ENCODE results near the gene SHROOM1. TPM values are rescaled to one million over a fixed set of nuclear protein-coding genes. Genes with fewer than 3 reads are reported as not detected.

SHROOM1 gene
- total and polyA plus RNA-seq, 2 experiments from 2014 or later = 2.5 to 5.4 TPM

- Histone ChIP-seq H3K27ac (ENCODE audit: low read depth) (no peak overlapping the region), H3K79me2 (replicated peaks; ENCODE audit: insufficient read depth) (no peaks in the 10 kb centered on the region), H2AFZ (peak overlapping the region; percentile 90), H3F3A (replicated peaks; ENCODE audit: low read depth) (peaks cover 27% of the 10 kb centered on the region), H3K4me2 (peak overlapping the region; percentile 83), H3K4me1 (ENCODE audit: insufficient read depth) (peaks cover 9% of the 10 kb centered on the region), H3K9me2 (ENCODE audit: insufficient read depth) (no peaks in the 10 kb centered on the region), H3K36me3 (ENCODE audit: insufficient read depth) (no peaks in the 10 kb centered on the region), H4K20me1 (replicated peaks; ENCODE audit: insufficient read depth) (no peaks in the 10 kb centered on the region), H3K4me3 (peak overlapping the region; percentile 61), H3K27me3 (ENCODE audit: insufficient read depth) (peaks cover 86% of the 10 kb centered on the region)
- ATAC-seq = no peak
- Mint-ChIP-seq H3K4me1 (peaks cover 14% of the 10 kb centered on the region), H3K4me3 (peak overlapping the region; percentile 63), H3K27ac (no peak overlapping the region), H3K36me3 (ENCODE audit: low read depth) (peaks cover 3% of the 10 kb centered on the region), H3K9me3 (no peaks in the 10 kb centered on the region), H3K27me3 (ENCODE audit: insufficient read depth, low read depth, poor library complexity) (peaks cover 61% of the 10 kb centered on the region)
- peak; percentile 26 for DNase-seq (ENCODE audit: low spot score)
- no peak for TF ChIP-seq STAT1 (IDR thresholded peaks at IDR 0.05; ENCODE audit: unreplicated experiment)
- no peak for TF ChIP-seq EZH2 (IDR thresholded peaks at IDR 0.05; ENCODE audit: low read depth, unreplicated experiment)
- TF ChIP-seq REST (IDR thresholded peaks at IDR 0.05; ENCODE audit: unreplicated experiment) = no peak
- TF ChIP-seq CREB1 (CRISPR knock-in tag; IDR thresholded peaks at IDR 0.05; ENCODE audit: low read depth) = no peak
These were observed 3.9 kb downstream of the SHROOM1 start for GRCh38 chr5:132826424-132827082.

- Histone ChIP-seq H3K4me2 (peak overlapping the region; percentile 83), H3K4me3 (peak overlapping the region; percentile 61), H3K36me3 (ENCODE audit: insufficient read depth) (no peaks in the 10 kb centered on the region), H3K27me3 (ENCODE audit: insufficient read depth) (peaks cover 86% of the 10 kb centered on the region), H3K27ac (ENCODE audit: low read depth) (no peak overlapping the region), H3K9me2 (ENCODE audit: insufficient read depth) (no peaks in the 10 kb centered on the region), H2AFZ (peak overlapping the region; percentile 90), H3K79me2 (replicated peaks; ENCODE audit: insufficient read depth) (no peaks in the 10 kb centered on the region), H3F3A (replicated peaks; ENCODE audit: low read depth) (peaks cover 27% of the 10 kb centered on the region), H3K4me1 (ENCODE audit: insufficient read depth) (peaks cover 9% of the 10 kb centered on the region), H4K20me1 (replicated peaks; ENCODE audit: insufficient read depth) (no peaks in the 10 kb centered on the region)
- Mint-ChIP-seq H3K36me3 (ENCODE audit: low read depth) (peaks cover 3% of the 10 kb centered on the region), H3K27me3 (ENCODE audit: insufficient read depth, low read depth, poor library complexity) (peaks cover 58% of the 10 kb centered on the region), H3K4me1 (peaks cover 11% of the 10 kb centered on the region), H3K4me3 (peak overlapping the region; percentile 63), H3K9me3 (no peaks in the 10 kb centered on the region), H3K27ac (no peak overlapping the region)
- DNase-seq (ENCODE audit: low spot score) = peak; percentile 62
- peak; percentile 9 for ATAC-seq
- TF ChIP-seq NANOG (IDR thresholded peaks at IDR 0.05; ENCODE audit: borderline replicate concordance) (no peak), ZNF114 (CRISPR knock-in tag; IDR thresholded peaks at IDR 0.05) (no peak), EZH2 (IDR thresholded peaks at IDR 0.05; ENCODE audit: low read depth, unreplicated experiment) (peak; percentile 45)
These were observed 4.5 kb downstream of the SHROOM1 start for GRCh38 chr5:132825834-132826391.
